Mesenchymal stem cell (in vitro differentiated cells and primary cell): ENCODE measurements around the gene SCFD2.

Source experiments
- DNase-seq: peaks from one replicate; pipeline ENCODE4 v3.0.0-alpha.2; 2013
- H2AFZ ChIP-seq: one replicate; pipeline ENCODE4 v1.6.1; 2013; ENCODE audit warnings: low read depth, mild to moderate bottlenecking, control low read depth, inconsistent platforms, low read length, moderate library complexity
- H2AK5ac ChIP-seq: 2 replicates; pipeline ENCODE4 v1.6.1; 2013; ENCODE audit warnings: low read length, moderate library complexity, mild to moderate bottlenecking, inconsistent platforms; ENCODE audit not compliant: severe bottlenecking
- H2BK120ac ChIP-seq: one replicate; pipeline ENCODE4 v1.6.1; 2013; ENCODE audit warnings: low read depth, mild to moderate bottlenecking, inconsistent platforms, low read length, moderate library complexity
- H2BK12ac ChIP-seq, 2 experiments: one replicate each; pipeline ENCODE4 v1.6.1; 2013; ENCODE audit warnings: inconsistent platforms in 2 of 2, low read length in 2 of 2, mild to moderate bottlenecking in 2 of 2, moderate library complexity in 2 of 2, control low read depth in 1 of 2
- H2BK15ac ChIP-seq: one replicate; pipeline ENCODE4 v1.6.1; 2013; ENCODE audit warnings: mild to moderate bottlenecking, low read depth, inconsistent platforms; ENCODE audit not compliant: poor library complexity, severe bottlenecking
- H2BK5ac ChIP-seq: 2 replicates; pipeline ENCODE4 v1.6.1; 2013; ENCODE audit warnings: low read depth, mild to moderate bottlenecking, low read length, control low read depth, inconsistent platforms; ENCODE audit not compliant: poor library complexity, severe bottlenecking
- H3K14ac ChIP-seq, 2 experiments: one replicate each; pipeline ENCODE4 v1.6.1; 2013; ENCODE audit warnings: inconsistent platforms in 2 of 2, low read length in 2 of 2, control low read depth in 1 of 2, mild to moderate bottlenecking in 1 of 2, moderate library complexity in 1 of 2
- H3K18ac ChIP-seq, 2 experiments: one replicate each; pipeline ENCODE4 v1.6.1; 2013; ENCODE audit warnings: inconsistent platforms in 2 of 2, low read length in 2 of 2, control low read depth in 1 of 2, low read depth in 1 of 2, mild to moderate bottlenecking in 1 of 2
- H3K23ac ChIP-seq, 2 experiments: one replicate each; pipeline ENCODE4 v1.6.1; 2013; ENCODE audit warnings: inconsistent platforms in 2 of 2, low read length in 2 of 2, mild to moderate bottlenecking in 2 of 2, moderate library complexity in 2 of 2, control low read depth in 1 of 2
- H3K27ac ChIP-seq: 2 replicates; pipeline ENCODE4 v1.5.1; 2013; ENCODE audit warnings: mild to moderate bottlenecking, moderate library complexity, low read length, control low read depth, inconsistent platforms; ENCODE audit not compliant: poor library complexity, severe bottlenecking
- H3K27me3 ChIP-seq, 2 experiments: 2 replicates each; pipeline versions ENCODE4 v1.6.1 to v1.7.0; 2013; ENCODE audit warnings: low read length in 2 of 2, mild to moderate bottlenecking in 2 of 2, moderate library complexity in 2 of 2, control low read depth in 1 of 2, inconsistent platforms in 1 of 2; ENCODE audit not compliant: control insufficient read depth in 1 of 2, insufficient read depth in 1 of 2
- H3K36me3 ChIP-seq, 2 experiments: 2 replicates each; pipeline versions ENCODE4 v1.6.1 to v1.7.0; 2013; ENCODE audit warnings: low read length in 2 of 2, control low read depth in 1 of 2, inconsistent platforms in 1 of 2, low read depth in 1 of 2, mild to moderate bottlenecking in 1 of 2; ENCODE audit not compliant: insufficient read depth in 2 of 2, control insufficient read depth in 1 of 2
- H3K4ac ChIP-seq, 2 experiments: one replicate each; pipeline ENCODE4 v1.6.1; 2013; ENCODE audit warnings: inconsistent platforms in 2 of 2, low read length in 2 of 2, mild to moderate bottlenecking in 2 of 2, moderate library complexity in 2 of 2, control low read depth in 1 of 2, low read depth in 1 of 2
- H3K4me1 ChIP-seq: 2 replicates; pipeline ENCODE4 v1.6.1; 2013; ENCODE audit warnings: low read depth, low read length, control low read depth; ENCODE audit not compliant: control insufficient read depth, insufficient read depth
- H3K4me2 ChIP-seq: 2 replicates; pipeline ENCODE4 v1.6.1; 2013; ENCODE audit warnings: low read length, mild to moderate bottlenecking, inconsistent platforms; ENCODE audit not compliant: poor library complexity, severe bottlenecking
- H3K4me3 ChIP-seq, 2 experiments: 2 replicates each; pipeline versions ENCODE4 v1.5.1 to v1.7.0; 2013; ENCODE audit warnings: low read length in 2 of 2, mild to moderate bottlenecking in 2 of 2, control low read depth in 1 of 2, low read depth in 1 of 2; ENCODE audit not compliant: insufficient read depth in 1 of 2
- H3K79me1 ChIP-seq: replicated peaks from 2 replicates; pipeline ENCODE4 v1.6.1; 2013; ENCODE audit warnings: mild to moderate bottlenecking, control low read depth, low read length, inconsistent platforms; ENCODE audit not compliant: poor library complexity, severe bottlenecking
- H3K9ac ChIP-seq: 2 replicates; pipeline ENCODE4 v1.7.0; 2013; ENCODE audit warnings: mild to moderate bottlenecking, low read length, moderate library complexity
- H3K9me3 ChIP-seq: 2 replicates; pipeline ENCODE4 v1.7.0; 2013; ENCODE audit warnings: mild to moderate bottlenecking, low read length; ENCODE audit not compliant: control insufficient read depth
- H4K8ac ChIP-seq: one replicate; pipeline ENCODE4 v1.6.1; 2013; ENCODE audit warnings: inconsistent platforms, mild to moderate bottlenecking, low read length, moderate library complexity
- H4K91ac ChIP-seq: one replicate; pipeline ENCODE4 v1.6.1; 2013; ENCODE audit warnings: mild to moderate bottlenecking, low read length, inconsistent platforms
- WGBS: methylation state at CpG from one replicate; pipeline ENCODE4 v1.1.7; 2013; ENCODE audit warnings: mixed read lengths; 5-methylcytosine and 5-hydroxymethylcytosine counted together

Gene SCFD2

DNA sequence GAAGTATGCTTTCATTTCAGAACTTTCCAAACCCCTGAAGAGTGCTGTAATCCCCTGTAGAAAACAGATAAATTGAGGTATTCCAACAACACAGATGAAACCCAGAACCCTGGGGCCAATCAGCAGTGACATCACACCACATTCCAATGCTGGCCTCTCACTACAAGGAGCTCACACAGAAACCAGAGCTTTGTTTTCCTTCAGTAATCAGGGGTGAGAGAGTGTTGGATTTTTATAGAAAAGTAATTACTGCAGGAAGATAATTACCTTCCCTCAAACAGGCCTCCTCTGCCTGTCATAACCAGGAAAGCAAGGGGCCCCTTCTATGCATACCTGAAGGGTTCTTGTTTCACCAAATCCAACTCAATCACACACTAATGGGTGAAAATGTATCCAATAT lies 246.2 kb downstream of the SCFD2 start:
- Histone ChIP-seq H3K27ac (peak overlapping the region; percentile 80), H3K23ac (no peak overlapping the region), H3K4me3 (no peak overlapping the region), H3K4ac (peak overlapping the region in 1 of 2 experiments; percentile 46), H3K9ac (peak overlapping the region; percentile 83), H2BK15ac (no peak overlapping the region), H3K18ac (peak overlapping the region in 1 of 2 experiments; percentile 41), H3K36me3 (no peaks in the 10 kb centered on the region), H3K14ac (no peak overlapping the region), H4K8ac (peak overlapping the region; percentile 4), H2BK12ac (no peak overlapping the region), H2AFZ (no peak overlapping the region), H3K79me1 (peaks cover 6% of the 10 kb centered on the region), H2AK5ac (no peak overlapping the region), H2BK5ac (no peak overlapping the region), H3K27me3 (no peaks in the 10 kb centered on the region), H2BK120ac (no peak overlapping the region), H3K4me2 (peak overlapping the region; percentile 38), H3K9me3 (no peaks in the 10 kb centered on the region), H4K91ac (no peak overlapping the region), H3K4me1 (peaks cover 1% of the 10 kb centered on the region)
- DNase-seq = peak; percentile 88

DNA sequence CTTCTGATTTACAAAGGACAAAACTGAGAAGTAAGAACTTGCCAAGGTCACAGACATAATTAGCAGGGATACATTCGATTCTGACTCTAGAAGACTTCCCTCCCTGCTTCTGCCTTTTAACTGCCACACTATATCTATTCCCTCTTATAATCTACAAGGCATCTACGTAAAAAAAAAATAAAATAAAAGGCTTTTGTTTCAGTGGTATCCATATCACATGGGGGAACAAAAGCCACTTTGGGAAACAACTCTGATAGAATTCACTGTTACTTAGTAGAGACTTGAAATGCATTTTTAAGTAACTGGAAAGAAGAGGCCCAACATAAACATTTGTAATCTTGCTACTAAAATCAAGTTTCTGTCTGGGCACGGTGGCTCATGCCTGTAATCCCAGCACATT lies 247.2 kb downstream of the SCFD2 start:
- DNase-seq = no peak
- Histone ChIP-seq H3K4me3 (no peak overlapping the region), H3K23ac (no peak overlapping the region), H3K18ac (no peak overlapping the region), H4K8ac (no peak overlapping the region), H3K9me3 (no peaks in the 10 kb centered on the region), H2BK12ac (no peak overlapping the region), H3K9ac (no peak overlapping the region), H3K4me1 (peaks cover 1% of the 10 kb centered on the region), H3K27me3 (no peaks in the 10 kb centered on the region), H3K27ac (no peak overlapping the region), H3K4me2 (no peak overlapping the region), H4K91ac (no peak overlapping the region), H2BK15ac (no peak overlapping the region), H3K4ac (peak overlapping the region in 1 of 2 experiments; percentile 67), H2AFZ (no peak overlapping the region), H2AK5ac (no peak overlapping the region), H2BK5ac (no peak overlapping the region), H3K36me3 (no peaks in the 10 kb centered on the region), H2BK120ac (no peak overlapping the region), H3K14ac (no peak overlapping the region), H3K79me1 (peaks cover 6% of the 10 kb centered on the region)
- 94% methylated on average over 2 of the region's 3 CpGs for WGBS

DNA sequence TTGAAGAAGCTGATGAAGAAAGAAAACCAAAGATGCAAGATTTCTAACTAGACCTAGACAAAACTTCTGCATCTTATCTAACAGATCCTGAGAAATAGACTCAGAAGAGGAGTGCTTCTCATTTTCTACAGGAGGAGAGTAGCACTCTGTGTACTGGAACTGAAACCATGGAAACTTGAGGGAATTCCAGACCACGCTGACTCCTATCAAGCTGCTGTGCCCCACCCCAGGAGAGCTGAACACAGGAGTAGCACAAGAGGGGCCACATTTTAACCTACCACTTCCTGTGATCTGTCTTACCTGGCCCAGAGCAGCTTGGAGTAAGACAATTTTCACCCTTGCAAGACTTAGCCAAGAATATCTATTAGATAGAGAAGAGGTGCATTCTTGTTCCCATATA lies 248.9 kb downstream of the SCFD2 start:
- no peak overlapping the region for H3K27ac ChIP-seq
- peaks cover 1% of the 10 kb centered on the region for H3K4me1 ChIP-seq
- H3K4me3 ChIP-seq = peak overlapping the region in 1 of 2 experiments; percentile 1
- no peaks in the 10 kb centered on the region for H3K9me3 ChIP-seq
- peak; percentile 65 for DNase-seq
- H3K4me2 ChIP-seq = no peak overlapping the region
- peak overlapping the region in 1 of 2 experiments; percentile 22 for H3K18ac ChIP-seq
- no peak overlapping the region for H4K91ac ChIP-seq
- peaks cover 6% of the 10 kb centered on the region for H3K79me1 ChIP-seq
- H3K9ac ChIP-seq = peak overlapping the region; percentile 55
- H2AK5ac ChIP-seq = no peak overlapping the region
- WGBS = 80% methylated on average over 1 of the region's 1 CpG
- H2BK120ac ChIP-seq = no peak overlapping the region
- no peaks in the 10 kb centered on the region for H3K27me3 ChIP-seq
- H3K36me3 ChIP-seq = no peaks in the 10 kb centered on the region
- no peak overlapping the region for H4K8ac ChIP-seq
- H3K23ac ChIP-seq = no peak overlapping the region
- no peak overlapping the region for H3K4ac ChIP-seq
- H2BK5ac ChIP-seq = no peak overlapping the region
- H2BK15ac ChIP-seq = no peak overlapping the region
- H3K14ac ChIP-seq = no peak overlapping the region
- H2BK12ac ChIP-seq = no peak overlapping the region
- no peak overlapping the region for H2AFZ ChIP-seq

DNA sequence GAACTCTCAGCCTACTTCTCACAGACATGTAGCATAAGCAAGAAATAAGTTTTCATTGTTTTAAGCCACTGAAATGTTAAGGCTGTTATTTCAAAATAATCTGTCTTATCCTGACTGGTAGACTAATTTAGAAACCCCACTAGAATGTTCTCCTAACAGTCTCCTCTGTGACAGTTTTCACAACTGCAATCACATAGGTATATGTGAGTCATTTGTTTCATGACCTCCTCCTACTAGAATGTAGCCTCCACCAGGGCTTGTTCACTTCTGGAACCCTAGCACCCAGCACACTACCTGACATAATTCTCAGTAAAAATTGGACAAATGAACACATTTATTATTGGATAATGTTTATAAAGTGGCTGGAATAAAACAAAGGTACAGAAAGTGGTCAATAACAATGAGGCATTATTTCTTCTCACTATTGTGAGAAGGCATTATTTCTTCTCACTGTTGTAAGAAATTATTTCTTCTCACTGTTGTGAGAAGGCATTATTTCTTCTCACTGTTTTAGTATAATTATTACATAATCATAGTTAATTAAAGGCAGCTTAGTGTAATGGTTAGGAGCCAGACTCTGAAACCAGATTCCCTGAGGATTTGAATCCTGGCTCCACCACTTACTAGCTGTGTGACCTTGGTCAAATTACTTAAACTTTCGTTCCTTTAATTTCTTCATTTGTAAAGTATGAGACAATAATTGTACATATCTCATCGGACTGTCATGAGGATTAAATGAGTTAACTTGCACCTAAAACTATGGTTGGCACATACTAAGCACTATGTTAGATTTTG lies 252.2 kb downstream of the SCFD2 start:
- Histone ChIP-seq H4K91ac (no peak overlapping the region), H2AFZ (no peak overlapping the region), H3K4ac (no peak overlapping the region), H3K27me3 (no peaks in the 10 kb centered on the region), H3K14ac (no peak overlapping the region), H3K79me1 (peaks cover 3% of the 10 kb centered on the region), H3K36me3 (no peaks in the 10 kb centered on the region), H3K4me1 (no peaks in the 10 kb centered on the region), H3K23ac (no peak overlapping the region), H3K18ac (peak overlapping the region in 1 of 2 experiments; percentile 19), H2BK120ac (no peak overlapping the region), H3K4me2 (no peak overlapping the region), H2AK5ac (no peak overlapping the region), H2BK12ac (no peak overlapping the region), H3K4me3 (no peak overlapping the region), H2BK5ac (no peak overlapping the region), H3K9me3 (peaks cover 3% of the 10 kb centered on the region), H3K9ac (no peak overlapping the region), H4K8ac (no peak overlapping the region), H2BK15ac (no peak overlapping the region), H3K27ac (no peak overlapping the region)
- no CpG with 5 or more reads among the region's 2 CpGs for WGBS
- DNase-seq = no peak
